ENCODE measurements around the gene KCNK18.

Gene KCNK18

GRCh38 chr10:117254774-117255735 is 57.8 kb downstream of the KCNK18 start:
- no peak for DNase-seq

- no peak for DNase-seq
Observed at GRCh38 chr10:117255835-117256460, 58.7 kb downstream of the KCNK18 start.

GRCh38 chr10:117256910-117257309 is 59.6 kb downstream of the KCNK18 start:
- no peak for DNase-seq

- DNase-seq, result no peak
Observed at GRCh38 chr10:117257721-117258120, 60.4 kb downstream of the KCNK18 start.

GRCh38 chr10:117259279-117259678 is 62.0 kb downstream of the KCNK18 start:
- DNase-seq, result no peak
